Erythroblast (primary cell): ENCODE results near the gene EPS8L3.
A peak's percentile ranks its signal among the peaks of the same experiment; 100 is the strongest.

Experiments used
- DNase-seq, 2 experiments: peaks; one replicate each; lab custom pipeline; 2025; lab: John Stamatoyannopoulos, UW
- GATA1 ChIP-seq: IDR thresholded peaks from 2 replicates; pipeline ENCODE4 v1.6.1; 2011; ENCODE audit warnings: low read depth, mild to moderate bottlenecking, control low read depth, low read length, moderate library complexity
- POLR2A ChIP-seq: IDR thresholded peaks from 2 replicates; pipeline ENCODE4 v1.6.1; 2011; ENCODE audit warnings: mild to moderate bottlenecking, low read length

Gene EPS8L3

GRCh38 chr1:109763646-109764415 lies at the start of gene EPS8L3:
EPS8L3 (minus strand) TSS chr1:109763923; CDS start chr1:109761749, 2,174 bp downstream.
- DNase-seq = peak in 1 of 2 experiments; percentile 43
- TF ChIP-seq GATA1 (no peak), POLR2A (no peak)

GRCh38 chr1:109812691-109813393 lies 49.1 kb upstream of the EPS8L3 start:
- TF ChIP-seq GATA1 (no peak), POLR2A (no peak)
- DNase-seq = no peak

GRCh38 chr1:109808703-109809102 lies 45.0 kb upstream of the EPS8L3 start:
- TF ChIP-seq GATA1 (no peak), POLR2A (no peak)
- no peak for DNase-seq

GRCh38 chr1:109807822-109808680 lies 44.3 kb upstream of the EPS8L3 start:
- TF ChIP-seq GATA1 (no peak), POLR2A (no peak)
- DNase-seq = no peak

GRCh38 chr1:109807402-109807801 lies 43.7 kb upstream of the EPS8L3 start:
- no peak for DNase-seq
- TF ChIP-seq GATA1 (no peak), POLR2A (no peak)

- TF ChIP-seq GATA1 = no peak
- TF ChIP-seq POLR2A = no peak
- no peak for DNase-seq
Measured at GRCh38 chr1:109806733-109807400, 43.1 kb upstream of the EPS8L3 start.

GRCh38 chr1:109805486-109806165 lies 41.9 kb upstream of the EPS8L3 start:
- no peak for DNase-seq
- TF ChIP-seq POLR2A (no peak), GATA1 (no peak)

GRCh38 chr1:109804660-109805059 lies 40.9 kb upstream of the EPS8L3 start:
- no peak for DNase-seq
- TF ChIP-seq POLR2A = no peak
- no peak for TF ChIP-seq GATA1

GRCh38 chr1:109803901-109804331 lies 40.2 kb upstream of the EPS8L3 start:
- no peak for DNase-seq
- TF ChIP-seq POLR2A (no peak), GATA1 (no peak)

- DNase-seq = no peak
- TF ChIP-seq POLR2A (peak; percentile 36), GATA1 (no peak)
Measured at GRCh38 chr1:109802901-109803561, 39.3 kb upstream of the EPS8L3 start.

- DNase-seq = no peak
- TF ChIP-seq GATA1 (no peak), POLR2A (no peak)
Measured at GRCh38 chr1:109802136-109802900, 38.6 kb upstream of the EPS8L3 start.
